ENCODE data around the gene COQ10B.
"Not testable (repeated sequence)": the region's sequence is repeated elsewhere in the genome, so short reads cannot be mapped to it uniquely, and the experiment has no call there.

Gene COQ10B

DNA sequence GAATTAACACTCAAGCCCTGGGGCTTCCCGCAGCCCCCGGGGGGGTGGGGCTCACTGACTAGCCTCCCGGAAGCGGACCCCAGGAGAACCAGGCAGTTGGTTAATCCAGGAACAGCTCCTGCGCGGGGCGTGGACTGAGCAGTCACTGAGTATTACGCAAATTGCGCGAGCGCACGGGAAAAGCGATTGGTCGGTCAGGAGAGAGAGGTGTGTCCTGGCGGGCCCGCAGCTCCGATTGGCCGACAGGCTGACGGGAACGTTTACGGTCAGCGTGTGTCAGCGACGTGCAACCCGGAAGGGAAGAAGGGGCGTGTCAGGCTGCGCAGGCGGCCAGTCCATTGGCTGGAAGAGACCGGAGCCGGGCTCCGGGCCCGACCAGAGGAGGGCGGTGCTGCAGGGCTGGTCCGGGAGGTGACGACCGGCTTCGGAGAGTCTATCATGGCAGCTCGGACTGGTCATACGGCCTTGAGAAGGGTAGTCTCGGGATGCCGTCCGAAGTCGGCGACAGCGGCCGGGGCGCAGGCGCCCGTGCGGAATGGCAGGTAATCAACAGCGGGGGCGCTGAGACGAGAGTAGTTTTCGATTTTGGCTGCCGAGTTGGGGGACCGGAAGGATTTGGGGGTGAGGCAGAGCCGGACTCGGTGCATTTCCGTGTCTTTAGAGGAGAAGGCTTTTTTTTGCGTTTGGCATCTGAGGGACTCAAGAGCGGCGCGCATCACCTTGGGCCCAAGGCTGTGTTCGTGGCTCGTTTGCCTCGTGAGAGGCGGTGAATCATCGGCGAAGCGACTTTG, at the start of gene COQ10B:
Gene COQ10B, plus strand, starts transcription at position 430 of the 791 bp plus-strand sequence. Its CDS starts 9 bp downstream, at position 439.
- peak within 1 kb of the TSS; percentile 100 for H3K9ac ChIP-seq (ENCODE audit: low read length)
- H3K27me3 ChIP-seq (ENCODE audit: control insufficient read depth, insufficient read depth, low read length), result no peaks in the 10 kb centered on the region
- peak within 1 kb of the TSS; percentile 100 for H3K4me3 ChIP-seq (ENCODE audit: low read length)
- H3K9me3 ChIP-seq (ENCODE audit: control insufficient read depth, low read length), result no peaks in the 10 kb centered on the region
- H3K4me1 ChIP-seq (ENCODE audit: control insufficient read depth, insufficient read depth, low read length), result peaks cover 5% of the 10 kb centered on the region
- H3K36me3 ChIP-seq (ENCODE audit: control insufficient read depth, insufficient read depth, low read length), result no peaks in the 10 kb centered on the region

DNA sequence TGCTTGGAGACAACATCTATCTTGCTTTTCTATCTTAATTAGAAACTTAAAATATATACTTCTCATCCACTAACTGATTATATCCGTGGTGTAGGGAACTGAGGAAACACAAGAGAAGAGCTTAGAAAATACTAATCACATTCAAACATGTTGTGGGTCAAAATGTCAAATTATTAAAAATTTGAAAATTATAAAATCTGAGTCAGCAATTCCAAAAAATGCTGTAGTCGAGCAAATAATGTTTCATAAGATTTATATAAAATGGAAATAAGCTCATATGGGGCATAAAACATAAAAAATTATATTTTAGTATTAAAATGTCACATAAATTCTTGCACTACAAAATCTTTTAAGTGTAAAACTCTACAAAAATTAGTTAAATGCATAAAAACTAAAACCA, 47.8 kb upstream of the COQ10B start:
- Histone ChIP-seq H3K36me3 (ENCODE audit: control insufficient read depth, insufficient read depth, low read length) (peaks cover 16% of the 10 kb centered on the region), H3K9ac (ENCODE audit: low read length) (no peak overlapping the region), H3K9me3 (ENCODE audit: control insufficient read depth, low read length) (no peaks in the 10 kb centered on the region), H3K27me3 (ENCODE audit: control insufficient read depth, insufficient read depth, low read length) (no peaks in the 10 kb centered on the region), H3K4me1 (ENCODE audit: control insufficient read depth, insufficient read depth, low read length) (no peaks in the 10 kb centered on the region), H3K4me3 (ENCODE audit: low read length) (no peak overlapping the region)

DNA sequence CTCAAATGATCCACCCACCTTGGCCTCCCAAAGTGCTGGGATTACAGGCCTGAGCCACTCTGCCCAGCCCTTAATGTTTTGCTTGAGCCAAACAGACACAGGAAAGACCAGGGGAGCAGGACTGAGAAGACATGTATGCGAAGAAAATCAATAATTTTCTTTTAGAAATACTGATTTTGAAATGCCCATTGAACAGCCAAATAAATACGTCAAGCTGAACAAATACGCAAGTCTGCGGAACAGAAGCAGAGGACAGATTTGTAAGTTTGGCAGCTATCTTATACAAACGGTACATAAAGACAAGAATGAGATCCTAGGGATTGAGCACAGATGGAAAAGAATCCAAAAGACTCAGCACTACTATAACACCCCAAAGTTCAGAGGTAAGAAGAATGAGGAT, 39.3 kb upstream of the COQ10B start:
- no peaks in the 10 kb centered on the region for H3K4me1 ChIP-seq (ENCODE audit: control insufficient read depth, insufficient read depth, low read length)
- H3K9ac ChIP-seq (ENCODE audit: low read length), result no peak overlapping the region
- peaks cover 16% of the 10 kb centered on the region for H3K36me3 ChIP-seq (ENCODE audit: control insufficient read depth, insufficient read depth, low read length)
- H3K4me3 ChIP-seq (ENCODE audit: low read length), result no peak overlapping the region
- no peaks in the 10 kb centered on the region for H3K9me3 ChIP-seq (ENCODE audit: control insufficient read depth, low read length)
- no peaks in the 10 kb centered on the region for H3K27me3 ChIP-seq (ENCODE audit: control insufficient read depth, insufficient read depth, low read length)

DNA sequence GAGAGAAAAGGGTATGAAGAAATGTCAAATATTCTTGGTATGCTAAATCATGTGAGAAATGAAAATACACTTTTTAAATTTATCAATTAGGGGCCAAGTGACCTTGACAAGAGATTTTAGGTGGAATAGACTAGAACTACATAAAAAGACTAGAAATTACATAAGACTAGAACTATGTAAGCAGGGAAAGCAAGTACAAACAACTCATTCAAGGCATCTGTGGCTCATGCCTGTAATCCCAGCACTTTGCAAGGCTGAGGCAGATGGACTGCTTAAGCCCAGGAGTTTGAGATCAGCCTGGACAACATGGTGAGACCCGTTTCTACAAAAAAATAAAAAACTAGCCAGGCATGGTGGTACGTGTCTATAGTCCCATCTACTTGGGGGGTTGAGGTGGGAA, 38.8 kb upstream of the COQ10B start:
- Histone ChIP-seq H3K9ac (ENCODE audit: low read length) (no peak overlapping the region), H3K36me3 (ENCODE audit: control insufficient read depth, insufficient read depth, low read length) (peaks cover 13% of the 10 kb centered on the region), H3K9me3 (ENCODE audit: control insufficient read depth, low read length) (no peaks in the 10 kb centered on the region)

DNA sequence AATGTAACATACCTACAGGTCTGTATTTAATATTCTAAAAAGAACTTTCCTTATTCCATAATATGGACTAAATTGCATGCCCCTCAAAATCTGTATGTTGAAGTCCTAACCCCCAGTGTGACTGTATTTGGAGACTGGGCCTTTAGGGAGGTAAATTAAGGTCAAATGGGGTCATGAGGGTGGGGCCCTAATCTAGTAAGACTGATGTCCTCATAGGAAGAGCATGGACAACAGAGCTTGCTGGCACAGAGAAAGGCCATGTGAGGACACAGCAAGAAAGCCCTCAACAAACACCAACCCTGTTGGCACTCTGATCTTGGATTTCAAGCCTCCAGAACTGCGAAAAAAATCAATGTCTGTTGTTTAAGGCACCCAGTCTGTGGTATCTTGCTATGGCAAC, 37.1 kb upstream of the COQ10B start:
- Histone ChIP-seq H3K9ac (ENCODE audit: low read length) (no peak overlapping the region), H3K36me3 (ENCODE audit: control insufficient read depth, insufficient read depth, low read length) (peaks cover 4% of the 10 kb centered on the region), H3K4me3 (ENCODE audit: low read length) (no peak overlapping the region)

More for the DNA sequence above, 38.8 kb upstream of the COQ10B start:
- Histone ChIP-seq H3K4me3 (ENCODE audit: low read length) (no peak overlapping the region), H3K4me1 (ENCODE audit: control insufficient read depth, insufficient read depth, low read length) (no peaks in the 10 kb centered on the region), H3K27me3 (ENCODE audit: control insufficient read depth, insufficient read depth, low read length) (no peaks in the 10 kb centered on the region)

DNA sequence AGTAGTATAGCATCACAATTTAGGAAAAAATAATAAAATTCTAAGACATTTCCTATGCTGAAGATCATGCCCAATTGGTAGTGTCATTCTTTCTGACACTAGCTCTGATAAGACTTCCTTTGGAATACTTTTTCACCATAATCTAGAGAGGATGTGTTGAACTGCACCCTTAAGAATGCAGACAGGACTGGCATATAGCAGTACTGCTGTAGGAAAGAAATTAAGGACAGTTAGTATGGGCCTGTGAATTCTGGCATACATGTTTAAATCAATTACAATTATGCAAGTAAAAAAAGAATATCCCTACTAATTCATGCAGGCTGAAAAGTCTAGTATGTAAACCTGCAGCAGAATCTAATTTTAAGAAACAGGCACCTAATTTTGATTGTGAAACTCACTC, 33.9 kb upstream of the COQ10B start:
- Histone ChIP-seq H3K36me3 (ENCODE audit: control insufficient read depth, insufficient read depth, low read length) (peaks cover 4% of the 10 kb centered on the region), H3K4me1 (ENCODE audit: control insufficient read depth, insufficient read depth, low read length) (no peaks in the 10 kb centered on the region), H3K9me3 (ENCODE audit: control insufficient read depth, low read length) (no peaks in the 10 kb centered on the region), H3K9ac (ENCODE audit: low read length) (no peak overlapping the region), H3K4me3 (ENCODE audit: low read length) (no peak overlapping the region), H3K27me3 (ENCODE audit: control insufficient read depth, insufficient read depth, low read length) (no peaks in the 10 kb centered on the region)

More for the DNA sequence above, 37.1 kb upstream of the COQ10B start:
- H3K9me3 ChIP-seq (ENCODE audit: control insufficient read depth, low read length), result no peaks in the 10 kb centered on the region
- no peaks in the 10 kb centered on the region for H3K27me3 ChIP-seq (ENCODE audit: control insufficient read depth, insufficient read depth, low read length)
- no peaks in the 10 kb centered on the region for H3K4me1 ChIP-seq (ENCODE audit: control insufficient read depth, insufficient read depth, low read length)

DNA sequence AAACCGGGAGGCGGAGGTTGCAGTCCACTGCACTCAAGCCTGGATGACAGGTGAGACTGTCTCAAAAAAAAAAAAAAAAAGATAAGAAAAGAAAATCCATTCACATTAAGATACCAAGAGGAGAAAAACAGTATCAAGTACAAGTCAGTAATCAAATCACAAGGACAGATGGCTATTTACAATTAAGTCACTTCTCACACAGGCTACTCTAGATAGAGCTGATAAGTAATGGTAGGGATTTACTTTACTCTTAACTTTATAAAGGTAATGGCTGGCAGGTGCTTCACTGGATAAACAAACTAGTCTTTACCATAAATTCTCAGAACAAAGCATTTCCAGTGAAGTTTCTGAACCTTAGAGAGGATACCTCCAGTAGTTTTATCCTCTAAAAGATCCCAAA, 30.0 kb upstream of the COQ10B start:
- Histone ChIP-seq H3K27me3 (ENCODE audit: control insufficient read depth, insufficient read depth, low read length) (no peaks in the 10 kb centered on the region), H3K9ac (ENCODE audit: low read length) (no peak overlapping the region), H3K36me3 (ENCODE audit: control insufficient read depth, insufficient read depth, low read length) (no peaks in the 10 kb centered on the region), H3K9me3 (ENCODE audit: control insufficient read depth, low read length) (no peaks in the 10 kb centered on the region), H3K4me3 (ENCODE audit: low read length) (no peak overlapping the region), H3K4me1 (ENCODE audit: control insufficient read depth, insufficient read depth, low read length) (peaks cover 11% of the 10 kb centered on the region)

DNA sequence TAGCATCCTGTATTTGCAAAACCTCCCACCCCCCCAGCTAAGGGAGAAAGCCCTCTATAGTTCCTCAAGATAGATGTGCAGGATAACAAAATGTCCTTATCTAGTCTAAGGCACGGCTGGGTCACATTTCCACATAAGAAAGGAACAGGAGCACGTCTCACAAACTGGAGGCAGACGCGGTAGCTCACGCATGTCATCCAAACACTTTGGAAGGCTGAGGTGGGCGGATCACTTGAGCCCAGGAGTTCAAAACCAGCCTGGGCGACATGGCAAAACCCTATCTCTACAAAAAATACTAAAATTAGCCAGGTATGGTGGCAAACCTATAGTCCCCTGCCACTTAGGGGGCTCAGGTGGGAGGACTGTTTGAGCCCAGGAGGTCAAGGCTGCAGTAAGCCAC, 27.8 kb upstream of the COQ10B start:
- Histone ChIP-seq H3K4me1 (ENCODE audit: control insufficient read depth, insufficient read depth, low read length) (peaks cover 13% of the 10 kb centered on the region), H3K27me3 (ENCODE audit: control insufficient read depth, insufficient read depth, low read length) (no peaks in the 10 kb centered on the region), H3K4me3 (ENCODE audit: low read length) (no peak overlapping the region), H3K9ac (ENCODE audit: low read length) (peak overlapping the region; percentile 4), H3K36me3 (ENCODE audit: control insufficient read depth, insufficient read depth, low read length) (no peaks in the 10 kb centered on the region), H3K9me3 (ENCODE audit: control insufficient read depth, low read length) (no peaks in the 10 kb centered on the region)

DNA sequence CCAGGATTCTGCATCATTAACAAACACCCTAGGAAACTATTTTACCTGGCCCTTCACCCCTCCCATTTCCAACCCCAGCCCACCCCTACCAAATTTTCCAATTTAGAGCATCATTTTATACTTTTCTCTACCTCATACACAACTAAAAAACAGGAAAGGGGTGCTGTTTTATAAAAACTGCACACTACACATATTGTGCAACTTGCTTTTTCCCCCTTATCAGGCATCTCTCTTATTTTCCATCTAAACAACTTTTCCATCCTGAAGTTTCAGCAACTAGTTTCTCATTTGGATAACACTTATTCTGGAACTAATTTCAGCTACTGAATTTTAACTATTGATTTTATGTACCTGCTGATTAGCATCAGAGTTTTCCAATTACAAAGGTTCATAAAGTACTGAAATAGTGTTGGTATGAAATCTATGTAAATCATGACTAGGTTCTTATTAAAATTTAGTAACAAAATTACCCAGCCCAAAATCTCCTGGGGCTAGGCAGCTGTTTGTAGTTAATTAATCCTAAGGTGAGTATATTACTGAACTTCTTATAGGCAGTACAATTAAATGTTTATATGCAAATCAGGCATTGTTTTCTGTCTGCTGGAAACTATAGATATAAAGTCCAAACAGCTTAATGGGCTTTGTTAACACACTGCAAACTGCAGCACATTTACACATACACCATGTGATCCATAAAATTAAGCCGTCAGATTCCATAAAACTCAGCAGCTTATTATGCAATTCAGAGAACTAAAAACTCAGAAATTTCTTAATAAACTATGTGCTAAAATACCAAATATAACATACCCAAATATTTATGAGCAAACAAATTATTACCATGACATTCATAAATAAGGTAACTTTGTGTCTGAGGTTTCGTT, 26.4 kb upstream of the COQ10B start:
- H3K9me3 ChIP-seq (ENCODE audit: control insufficient read depth, low read length), result no peaks in the 10 kb centered on the region
- H3K9ac ChIP-seq (ENCODE audit: low read length), result no peak overlapping the region
- H3K4me3 ChIP-seq (ENCODE audit: low read length), result no peak overlapping the region
- no peaks in the 10 kb centered on the region for H3K27me3 ChIP-seq (ENCODE audit: control insufficient read depth, insufficient read depth, low read length)
- H3K36me3 ChIP-seq (ENCODE audit: control insufficient read depth, insufficient read depth, low read length), result no peaks in the 10 kb centered on the region
- peaks cover 25% of the 10 kb centered on the region for H3K4me1 ChIP-seq (ENCODE audit: control insufficient read depth, insufficient read depth, low read length)

DNA sequence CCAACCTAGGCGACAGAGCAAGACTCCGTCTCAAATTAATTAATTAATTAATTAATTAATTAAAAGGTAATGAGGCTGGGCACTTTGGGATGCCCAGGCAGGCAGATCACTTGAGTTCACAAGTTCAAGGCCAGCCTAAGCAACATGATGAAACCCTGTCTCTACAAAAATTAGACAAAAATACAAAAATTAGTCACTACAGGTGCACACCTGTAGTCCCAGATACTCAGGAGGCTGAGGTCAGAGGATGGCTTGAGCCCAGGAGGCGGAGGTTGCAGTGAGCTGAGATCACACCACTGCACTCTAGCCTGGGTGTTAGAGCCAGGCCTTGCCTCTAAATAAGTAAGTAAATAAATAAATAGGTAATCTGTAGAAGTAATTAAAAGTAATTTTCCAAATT, 25.4 kb upstream of the COQ10B start:
- H3K36me3 ChIP-seq (ENCODE audit: control insufficient read depth, insufficient read depth, low read length), result no peaks in the 10 kb centered on the region

DNA sequence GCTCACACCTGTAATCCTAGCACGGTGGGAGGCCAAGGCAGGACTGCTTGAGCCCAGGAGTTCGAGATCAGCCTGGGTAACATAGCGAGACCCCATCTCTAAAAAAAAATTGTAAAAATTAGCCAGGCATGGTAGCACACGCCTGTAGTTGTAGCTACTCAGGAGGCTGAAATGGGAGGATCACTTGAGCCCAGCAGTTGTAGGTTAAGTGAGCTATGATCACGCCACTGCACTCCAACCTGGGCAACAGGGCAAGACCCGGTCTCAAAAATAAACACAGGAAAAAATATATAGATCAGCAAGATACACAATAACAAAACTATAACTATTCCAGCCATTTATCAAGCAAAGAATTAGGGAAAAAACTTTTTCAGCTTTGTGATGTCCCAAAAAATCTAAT, 21.5 kb upstream of the COQ10B start:
- no peaks in the 10 kb centered on the region for H3K36me3 ChIP-seq (ENCODE audit: control insufficient read depth, insufficient read depth, low read length)
- no peaks in the 10 kb centered on the region for H3K9me3 ChIP-seq (ENCODE audit: control insufficient read depth, low read length)
- no peak overlapping the region for H3K9ac ChIP-seq (ENCODE audit: low read length)
- H3K4me1 ChIP-seq (ENCODE audit: control insufficient read depth, insufficient read depth, low read length), result peaks cover 41% of the 10 kb centered on the region
- H3K27me3 ChIP-seq (ENCODE audit: control insufficient read depth, insufficient read depth, low read length), result no peaks in the 10 kb centered on the region
- no peak overlapping the region for H3K4me3 ChIP-seq (ENCODE audit: low read length)

More for the DNA sequence above, 25.4 kb upstream of the COQ10B start:
- no peaks in the 10 kb centered on the region for H3K9me3 ChIP-seq (ENCODE audit: control insufficient read depth, low read length)
- no peak overlapping the region for H3K4me3 ChIP-seq (ENCODE audit: low read length)
- H3K27me3 ChIP-seq (ENCODE audit: control insufficient read depth, insufficient read depth, low read length), result no peaks in the 10 kb centered on the region
- peaks cover 35% of the 10 kb centered on the region for H3K4me1 ChIP-seq (ENCODE audit: control insufficient read depth, insufficient read depth, low read length)
- H3K9ac ChIP-seq (ENCODE audit: low read length), result no peak overlapping the region

DNA sequence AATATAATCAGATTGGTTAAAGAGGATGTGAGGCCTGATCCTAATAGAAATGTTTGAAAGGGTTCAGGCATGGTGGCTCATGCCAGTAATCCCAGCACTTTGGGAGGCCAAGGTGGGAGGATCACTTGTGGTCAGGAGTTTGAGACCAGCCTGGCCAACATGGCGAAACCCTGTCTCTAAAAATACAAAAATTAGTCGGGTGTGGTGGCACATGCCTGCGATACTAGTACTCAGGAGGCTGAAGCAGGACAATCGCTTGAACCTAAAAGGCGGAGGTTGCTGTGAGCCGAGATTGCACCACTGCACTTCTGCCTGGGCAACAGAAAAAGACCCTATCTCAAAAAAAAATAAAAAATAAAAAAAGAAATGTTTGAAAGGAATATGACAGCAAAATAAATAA, 20.8 kb upstream of the COQ10B start:
- H3K27me3 ChIP-seq (ENCODE audit: control insufficient read depth, insufficient read depth, low read length); H3K36me3 ChIP-seq (ENCODE audit: control insufficient read depth, insufficient read depth, low read length); H3K4me3 ChIP-seq (ENCODE audit: low read length); H3K9ac ChIP-seq (ENCODE audit: low read length); H3K9me3 ChIP-seq (ENCODE audit: control insufficient read depth, low read length): not testable (repeated sequence)
- peaks cover 36% of the 10 kb centered on the region for H3K4me1 ChIP-seq (ENCODE audit: control insufficient read depth, insufficient read depth, low read length)

All from mucosa of stomach (tissue), 1 donor.